Measurements from ENCODE around the gene RALGAPA1.

DNA sequence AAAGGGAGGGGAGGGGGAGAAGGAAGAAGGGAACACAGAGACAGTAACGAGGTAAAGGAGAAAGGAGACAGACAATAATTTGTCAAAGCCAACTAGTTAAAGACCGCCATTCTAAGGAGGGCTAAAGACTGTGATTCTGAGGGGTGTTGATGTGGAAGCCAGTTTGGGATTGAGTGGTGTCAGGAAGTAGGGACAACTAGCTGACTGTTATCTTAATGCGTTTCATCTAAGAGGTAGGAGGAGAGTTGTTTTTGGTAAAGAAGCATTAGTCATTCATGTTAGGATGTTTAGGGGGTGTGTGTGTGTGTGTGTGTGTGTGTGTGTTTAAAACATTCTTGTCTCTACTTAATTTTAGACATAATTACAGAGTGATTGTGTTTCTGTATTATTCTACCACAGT is 180.1 kb downstream of the RALGAPA1 start:
- TF ChIP-seq EZH2 (IDR thresholded peaks at IDR 0.05; ENCODE audit: borderline replicate concordance) = no peak
- no peak for TF ChIP-seq CTCF (IDR thresholded peaks at IDR 0.05; ENCODE audit: poor library complexity)
- no peak for TF ChIP-seq EZH2phosphoT487 (IDR thresholded peaks at IDR 0.05; ENCODE audit: low read depth, severe bottlenecking, unreplicated experiment)

Data from hepatocyte (in vitro differentiated cells).